Sciatic nerve (tissue), 2 donors: ENCODE results near the gene MTX1. TPM values are rescaled to one million over a fixed set of nuclear protein-coding genes. Genes with fewer than 3 reads are reported as not detected.

Source experiments
- ATAC-seq: fragments of 200-7000 bp; cut with Tn5 transposase; one replicate; pipeline ENCODE4 v1.9.1; 2020; ENCODE audit warnings: mild to moderate bottlenecking, moderate library complexity
- DNase-seq: peaks from one replicate; pipeline ENCODE4 v3.0.0-alpha.2; 2020; ENCODE audit warnings: low spot score
- intact Hi-C: fragments of 100-400 bp; cut with DNase I; formaldehyde crosslinking; loops from one replicate; pipeline ENCODE4 v1.14.2; 2022
- total RNA-seq: library from RNA; stranded (reverse); fragmentation: NEBNext Ultra II Directional; extraction: Animal tissue kit (Norgen Biotek cat#: 25700); gene quantifications from one replicate; pipeline ENCODE4 v1.2.1, GENCODE V29; 2021
- donor health status: DM: no; HTN: no; CAD: no.
- donor health status: DM: no; HTN: no; CAD: no.

The MTX1 gene
- total RNA-seq, 1 donor from 2014 or later = 20.0 TPM

- ATAC-seq (no peak), DNase-seq (no peak)
- intact Hi-C loops = no loop called here
These were observed 39.4 kb downstream of the MTX1 start for GRCh38 chr1:155247667-155248553.

- intact Hi-C loops = no loop called here
- DNase-seq (no peak), ATAC-seq (no peak)
These were observed 41.7 kb downstream of the MTX1 start for GRCh38 chr1:155250246-155250632.

GRCh38 chr1:155250633-155251449 lies 42.3 kb downstream of the MTX1 start:
- intact Hi-C loops = no loop called here
- DNase-seq (peak; percentile 96), ATAC-seq (peak; percentile 78)

DNA sequence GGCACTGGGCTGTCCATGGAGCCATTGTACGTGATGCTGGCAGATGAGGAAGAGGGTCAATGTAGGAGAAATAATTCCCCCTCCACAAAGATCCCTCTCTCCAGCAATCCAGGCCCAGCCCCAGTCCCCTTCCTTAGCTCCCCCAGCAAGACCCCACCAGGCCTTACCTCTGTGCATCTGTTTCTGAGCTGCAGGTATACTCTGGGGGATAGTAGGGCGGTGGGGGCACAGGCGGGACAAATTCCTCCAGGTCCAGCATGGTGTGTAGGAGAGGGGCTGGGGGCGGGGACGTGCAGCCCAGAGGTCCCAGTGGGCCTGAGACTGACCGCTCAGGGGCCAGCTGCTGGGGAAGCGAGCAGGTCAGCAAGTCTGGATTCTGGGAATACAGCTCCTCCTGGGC lies 43.1 kb downstream of the MTX1 start:
- DNase-seq (no peak), ATAC-seq (no peak)
- intact Hi-C loops = no loop called here

DNA sequence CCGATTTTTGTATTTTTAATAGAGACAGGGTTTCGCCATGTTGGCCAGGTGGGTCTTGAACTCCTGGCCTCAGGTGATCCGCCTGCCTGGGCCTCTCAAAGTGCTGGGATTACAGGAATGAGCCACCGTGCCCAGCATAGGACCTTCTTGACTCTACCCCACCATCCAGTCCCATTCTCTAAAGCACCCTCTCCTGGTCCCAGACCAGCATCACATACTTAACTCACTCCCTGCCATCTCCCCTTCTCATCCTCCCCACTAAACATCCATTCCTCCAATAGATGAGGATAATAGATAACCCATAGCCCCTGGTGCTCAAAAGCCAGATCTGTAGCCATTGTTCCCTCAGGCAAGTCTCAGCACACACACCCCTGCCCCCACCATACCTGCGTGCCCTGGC lies 44.7 kb downstream of the MTX1 start:
- intact Hi-C loops = no loop called here
- DNase-seq (no peak), ATAC-seq (no peak)

- intact Hi-C loops = no loop called here
- no peak for ATAC-seq
- no peak for DNase-seq
These were observed 45.3 kb downstream of the MTX1 start for GRCh38 chr1:155253797-155254196.

GRCh38 chr1:155254228-155254713 lies 45.8 kb downstream of the MTX1 start:
- ATAC-seq (peak; percentile 1), DNase-seq (no peak)
- intact Hi-C loops = no loop called here

GRCh38 chr1:155254714-155255242 lies 46.3 kb downstream of the MTX1 start:
- DNase-seq (peak; percentile 75), ATAC-seq (peak; percentile 9)
- intact Hi-C loops = no loop called here

DNA sequence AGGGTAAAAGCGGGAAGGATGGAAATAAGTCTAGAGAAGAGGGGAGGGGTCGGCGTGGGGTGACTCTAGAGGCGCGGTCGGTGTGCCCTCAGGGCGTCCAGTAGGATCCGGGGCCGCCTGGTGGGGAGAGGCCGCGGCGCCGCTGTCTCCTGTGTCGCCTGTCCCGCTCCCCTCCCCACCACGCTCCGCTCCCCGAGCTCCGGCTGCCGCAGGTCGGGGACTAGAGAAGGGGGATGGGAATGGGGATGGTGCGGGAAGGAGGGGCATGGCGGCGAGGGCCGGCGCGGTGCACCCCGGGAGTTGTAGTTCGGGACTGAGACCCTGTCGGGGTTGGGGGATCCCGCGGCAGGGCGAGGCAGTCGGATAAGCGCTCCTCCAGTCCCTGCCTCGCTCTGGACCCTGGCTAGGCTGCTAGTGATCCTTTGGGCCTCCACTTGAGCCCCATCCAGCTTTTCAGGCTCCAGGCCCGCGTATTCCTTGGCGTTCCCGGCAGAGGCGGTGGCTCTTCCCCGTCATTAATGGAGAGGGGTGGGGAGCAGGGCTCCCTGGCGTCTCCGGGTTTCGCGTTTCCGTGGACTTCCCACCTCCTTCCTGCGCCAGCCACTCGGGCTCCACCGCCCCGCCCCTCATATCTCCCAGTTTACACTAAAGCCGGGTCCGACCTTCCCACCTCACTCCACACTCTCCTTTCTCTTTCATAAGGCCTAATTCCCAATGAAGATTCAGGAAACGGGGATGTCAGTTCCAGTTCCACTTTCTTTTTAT lies 46.9 kb downstream of the MTX1 start, which contains the start of gene ENTREP3:
ENTREP3 (minus strand) TSS at position 241 of the 765 bp plus-strand sequence. CDS start 606 bp downstream, outside the sequence.
- ATAC-seq = peak; percentile 95
- DNase-seq = peak; percentile 94
- intact Hi-C loops = no loop called here

DNA sequence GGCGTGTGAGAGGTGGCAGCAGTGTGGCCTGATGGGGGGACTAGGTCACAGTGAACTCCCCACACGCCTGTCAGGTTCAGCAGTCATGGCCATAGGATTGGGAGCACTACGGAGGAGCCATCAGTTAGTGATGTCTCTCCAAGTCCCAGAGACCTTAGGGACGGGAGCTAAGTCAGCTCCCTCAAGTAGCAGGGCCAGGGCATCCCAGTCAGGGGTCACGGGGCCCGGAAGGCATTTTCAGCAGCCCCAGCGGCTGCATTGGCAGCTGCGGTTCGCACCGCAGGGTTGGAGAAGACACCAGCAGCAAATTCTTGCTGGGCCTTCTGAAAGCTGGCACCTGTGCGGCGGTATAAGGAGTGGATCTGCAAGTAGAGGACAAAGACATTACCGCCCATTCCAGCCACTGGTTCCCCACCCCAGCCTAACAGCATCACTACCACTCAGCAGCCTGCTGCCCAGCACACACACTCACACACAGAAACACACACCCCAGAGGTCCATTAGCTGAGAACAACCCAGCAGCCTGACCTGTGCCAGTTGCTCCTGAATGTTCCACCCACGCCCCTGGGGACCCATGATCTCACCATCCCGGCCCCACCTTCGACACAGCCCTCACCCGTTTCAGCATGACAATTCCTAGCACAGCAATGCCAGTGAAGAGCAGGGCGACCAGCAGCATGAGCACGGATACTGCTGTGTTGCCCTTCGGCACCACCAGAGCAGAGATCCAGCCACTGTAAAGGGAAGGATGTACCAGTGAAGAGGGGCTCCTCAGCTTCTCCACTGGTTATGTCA lies 47.8 kb downstream of the MTX1 start:
- intact Hi-C loops = no loop called here
- peak; percentile 3 for ATAC-seq
- no peak for DNase-seq

DNA sequence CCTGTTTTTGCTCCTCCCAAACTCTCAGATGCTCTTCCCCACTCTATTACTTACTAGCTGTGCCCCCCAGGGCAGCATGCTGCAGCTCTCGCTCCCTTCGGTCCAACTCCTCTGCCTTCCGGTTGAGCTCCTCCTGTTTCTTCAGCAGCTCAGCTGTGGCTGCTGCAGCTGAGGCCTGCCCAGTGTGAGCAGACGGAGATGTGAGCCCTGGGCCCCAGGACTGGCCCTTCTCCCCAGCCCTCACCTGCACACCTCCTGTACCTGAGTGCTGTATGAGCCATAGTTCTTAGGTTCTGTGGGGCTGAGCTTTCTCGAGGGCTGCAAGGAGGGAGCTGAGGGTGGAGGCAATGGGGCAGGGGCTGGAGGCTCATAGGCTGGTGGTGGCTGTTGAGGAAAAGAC lies 51.8 kb downstream of the MTX1 start:
- no peak for ATAC-seq
- DNase-seq = no peak
- intact Hi-C loops = no loop called here

DNA sequence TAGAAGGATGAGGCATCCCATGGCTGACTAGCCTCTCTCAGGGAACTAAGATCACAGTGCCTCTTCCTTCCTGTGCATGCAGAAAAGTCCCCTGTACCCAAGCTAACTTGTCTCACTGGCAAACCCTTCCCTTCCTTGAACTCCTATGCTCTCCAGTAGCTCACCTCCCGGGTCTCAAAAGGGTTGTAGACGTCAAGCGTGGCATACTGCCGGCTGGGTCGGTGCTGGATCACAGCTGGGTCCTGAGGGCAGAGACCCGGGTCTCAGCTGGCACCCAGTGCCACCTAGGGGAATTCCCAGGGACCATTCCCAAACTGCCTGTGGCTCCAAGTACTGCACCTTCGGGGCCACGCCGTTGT lies 53.0 kb downstream of the MTX1 start:
- no peak for DNase-seq
- intact Hi-C loops = no loop called here
- peak; percentile 1 for ATAC-seq

GRCh38 chr1:155261852-155262673 lies 53.6 kb downstream of the MTX1 start, which contains the start of gene SCAMP3:
Gene SCAMP3 (minus strand): TSS chr1:155262360. CDS start chr1:155262151, 209 bp downstream.
- DNase-seq (peak; percentile 95), ATAC-seq (peak; percentile 99)
- intact Hi-C loops = no loop called here

- intact Hi-C loops = no loop called here
- DNase-seq = no peak
- ATAC-seq = no peak
These were observed 54.6 kb downstream of the MTX1 start for GRCh38 chr1:155263067-155263466.
